ENCODE data around the gene PLCG2. TPM values are rescaled to one million over a fixed set of nuclear protein-coding genes. Genes with fewer than 3 reads are reported as not detected.
"Not testable (repeated sequence)": the region's sequence is repeated elsewhere in the genome, so short reads cannot be mapped to it uniquely, and the experiment has no call there.

PLCG2 gene
- polyA plus RNA-seq, 3 donors, result 2.0 to 16.2 (median 8.4) TPM

DNA sequence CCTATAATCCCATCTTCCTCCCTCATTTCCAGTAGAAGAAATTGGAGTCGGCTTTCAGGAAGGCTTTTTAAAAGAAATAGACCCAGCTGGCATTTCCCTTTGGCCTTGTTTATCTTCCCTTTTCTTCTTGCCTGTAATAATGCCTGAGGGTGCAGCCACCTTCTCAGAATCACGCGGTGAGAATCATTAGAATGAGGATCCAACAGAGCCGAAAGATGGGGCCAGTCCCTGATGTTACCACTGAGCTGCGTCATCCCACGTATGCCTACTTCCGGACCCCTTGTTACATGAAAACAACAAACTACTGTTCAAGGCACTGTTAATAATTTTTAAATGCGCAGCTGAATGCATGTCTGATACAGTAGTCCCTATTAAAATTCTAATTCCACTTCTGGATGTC is 208.0 kb downstream of the PLCG2 start:
- 82 to 92% (median 91%) methylated on average over 8 of the region's 8 CpGs for WGBS, 3 donors
- H3K27ac ChIP-seq (ENCODE audit: low read depth, low read length), result no peak overlapping the region

DNA sequence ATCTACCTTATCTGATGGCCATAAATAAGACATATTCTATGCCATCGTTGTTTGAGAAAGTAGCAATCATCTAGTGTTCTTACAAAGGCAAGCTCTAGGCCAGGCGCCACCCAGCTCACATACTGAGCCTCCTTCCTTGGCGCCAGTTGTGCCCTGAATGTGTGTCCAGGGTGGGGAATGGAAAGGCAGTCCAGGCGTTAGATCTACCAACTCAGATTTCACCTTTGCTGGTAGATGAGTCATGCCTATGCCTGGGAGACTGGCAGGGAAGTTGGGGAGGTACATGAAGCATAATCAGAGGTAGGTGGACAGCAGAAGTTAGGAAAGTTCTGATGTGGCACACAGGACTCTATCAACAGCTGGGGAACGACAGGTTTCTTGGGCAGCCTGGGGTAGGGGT is 208.6 kb downstream of the PLCG2 start:
- no peak overlapping the region for H3K27ac ChIP-seq (ENCODE audit: low read depth, low read length)
- 80 to 87% (median 82%) methylated on average over 5 of the region's 5 CpGs for WGBS, 3 donors

DNA sequence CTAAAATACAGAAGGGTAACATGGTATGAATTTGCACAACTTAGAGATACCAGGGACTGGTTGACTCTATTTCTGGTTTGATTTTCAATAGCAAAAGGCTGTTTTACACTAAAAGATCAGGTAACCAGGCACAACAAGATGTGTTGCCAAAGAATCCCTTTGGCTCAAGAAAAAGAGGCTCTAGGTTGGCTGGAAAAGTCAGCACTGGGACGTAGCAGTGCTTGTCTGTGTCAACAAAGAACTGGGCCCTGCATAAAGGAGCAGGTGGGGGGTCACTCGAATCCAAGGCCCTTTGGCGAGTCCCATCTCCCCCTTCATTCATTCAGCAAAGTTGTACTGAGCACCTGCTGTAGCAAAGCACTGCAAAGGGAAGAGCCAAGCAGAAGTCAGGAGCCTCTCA is 213.8 kb downstream of the PLCG2 start:
- H3K27ac ChIP-seq (ENCODE audit: low read depth, low read length), result no peak overlapping the region
- WGBS, 3 donors, result 75 to 81% (median 79%) methylated on average over 3 of the region's 3 CpGs

DNA sequence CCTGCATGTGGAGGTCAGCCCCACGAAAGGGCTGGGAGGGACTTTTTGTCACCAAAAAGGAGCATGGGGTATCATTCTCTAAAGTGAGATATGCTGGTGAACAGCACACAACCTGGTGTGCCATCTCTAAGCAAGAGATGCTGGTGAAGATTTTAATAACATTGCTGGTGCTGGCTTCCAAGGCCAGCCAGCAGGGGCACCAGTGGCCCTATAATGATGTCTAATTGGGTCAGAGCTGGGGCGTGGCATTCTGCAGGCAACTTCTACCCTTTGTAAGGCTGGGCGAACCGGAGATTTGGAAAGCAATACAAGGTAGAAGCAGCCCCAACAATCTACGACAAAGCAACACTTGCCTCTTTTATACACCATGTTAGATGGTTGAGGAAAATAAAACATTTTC is 215.4 kb downstream of the PLCG2 start:
- 86 to 92% (median 90%) methylated on average over 5 of the region's 5 CpGs for WGBS, 3 donors

DNA sequence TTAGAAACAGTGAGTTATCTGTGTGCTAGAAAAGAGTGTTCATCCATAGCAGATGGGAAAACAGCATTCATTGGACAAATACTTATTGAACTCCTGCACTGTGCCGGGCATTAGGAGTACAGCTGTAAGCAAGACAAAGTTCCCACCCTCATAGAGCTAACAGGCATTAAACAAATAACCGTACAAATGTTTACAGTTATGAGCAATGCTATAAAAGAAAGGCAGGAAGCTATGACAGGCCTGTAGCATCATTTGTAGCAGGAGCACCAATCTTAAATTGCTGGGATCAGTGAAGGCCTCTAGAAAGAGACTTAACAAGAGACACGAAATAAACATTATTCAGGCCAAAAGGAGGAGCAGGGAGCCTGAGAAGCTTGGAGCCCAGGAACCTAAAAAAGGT is 216.6 kb downstream of the PLCG2 start:
- no peak overlapping the region for H3K27ac ChIP-seq (ENCODE audit: low read depth, low read length)
- WGBS, 3 donors, result 61 to 83% (median 77%) methylated on average over 3 of the region's 3 CpGs

More for the DNA sequence above, 215.4 kb downstream of the PLCG2 start:
- H3K27ac ChIP-seq (ENCODE audit: low read depth, low read length), result peak overlapping the region; percentile 33

DNA sequence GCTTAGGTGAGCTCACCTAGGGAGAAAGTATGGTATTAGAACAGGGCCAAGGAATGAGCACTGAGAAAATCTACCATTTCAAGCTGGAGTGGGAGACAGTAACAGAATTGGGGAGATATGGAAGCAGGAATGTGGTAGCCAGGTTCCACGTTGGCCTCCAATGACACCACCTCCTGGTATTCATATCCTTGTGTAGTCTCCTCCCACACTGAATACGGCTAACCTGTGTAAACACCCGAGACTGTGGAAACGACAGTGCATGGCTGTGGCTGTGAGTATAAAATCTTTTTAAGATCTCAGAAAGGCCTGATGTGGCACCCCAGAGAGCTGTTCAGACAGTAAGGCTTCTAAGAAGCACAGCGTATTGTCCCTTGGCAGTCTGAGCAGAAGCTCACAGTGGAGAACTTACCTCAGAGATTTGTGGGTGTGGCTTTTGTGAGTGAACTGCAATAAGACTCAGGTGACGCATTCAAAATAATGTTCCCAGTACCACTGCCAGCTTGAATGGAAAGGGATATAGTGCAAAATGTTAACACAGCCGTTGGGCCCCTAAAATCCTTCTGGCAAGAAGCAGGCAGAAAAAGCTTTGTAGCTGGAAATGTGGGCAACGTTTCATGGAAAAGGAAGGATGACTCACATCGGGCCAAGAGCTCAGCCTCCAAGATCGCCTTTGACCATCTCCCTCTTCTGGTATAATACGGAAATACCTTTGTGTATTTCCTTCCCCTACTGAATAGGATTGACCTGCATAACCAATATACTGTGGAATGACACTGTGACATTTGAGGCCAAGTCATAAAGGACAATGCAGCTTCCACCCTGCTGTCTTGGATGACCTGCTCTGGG is 217.8 kb downstream of the PLCG2 start:
- no peak overlapping the region for H3K27ac ChIP-seq (ENCODE audit: low read depth, low read length)
- WGBS, 3 donors, result 59 to 72% (median 64%) methylated on average over 11 of the region's 11 CpGs

DNA sequence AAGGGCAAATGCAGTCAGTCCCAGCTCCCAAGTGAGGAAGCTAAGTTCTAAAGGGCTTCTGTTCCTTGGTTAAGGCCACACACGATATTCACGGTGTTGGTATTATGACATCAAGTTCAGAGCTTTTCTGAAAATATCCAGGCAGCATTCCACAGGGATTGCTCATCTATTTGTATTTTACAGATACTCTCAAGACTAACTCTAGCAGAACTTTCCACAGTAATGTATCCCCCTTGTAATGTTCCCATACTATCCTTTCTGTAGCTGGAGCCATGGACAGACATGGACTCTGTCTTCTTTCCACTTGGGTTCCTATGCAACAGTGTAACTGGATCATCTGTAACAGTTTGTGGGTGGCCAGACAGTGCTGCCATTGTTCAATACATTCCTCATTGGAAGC is 218.6 kb downstream of the PLCG2 start:
- 32 to 61% (median 38%) methylated on average over 2 of the region's 2 CpGs for WGBS, 3 donors
- no peak overlapping the region for H3K27ac ChIP-seq (ENCODE audit: low read depth, low read length)

DNA sequence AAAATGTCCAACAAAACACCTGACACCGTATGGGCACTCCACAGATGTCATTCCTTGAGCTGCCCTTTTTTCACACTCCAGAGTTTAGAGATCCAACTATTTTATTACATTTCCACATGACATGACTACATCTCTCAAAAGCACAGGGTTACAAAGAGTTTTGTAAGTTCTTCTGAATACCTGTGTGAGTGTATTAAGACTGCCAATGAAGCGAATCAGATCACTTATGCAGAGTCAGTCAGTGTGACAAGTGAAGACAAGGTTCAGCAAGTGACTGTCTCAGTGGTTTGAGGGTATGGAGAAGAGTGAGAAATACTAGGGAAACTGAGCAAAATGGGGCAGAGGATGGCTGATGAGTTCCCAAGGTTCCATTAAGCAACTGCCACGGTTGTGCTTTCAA is 223.7 kb downstream of the PLCG2 start:
- no peak overlapping the region for H3K27ac ChIP-seq (ENCODE audit: low read depth, low read length)
- WGBS, 3 donors, result 83 to 87% (median 85%) methylated on average over 3 of the region's 3 CpGs

DNA sequence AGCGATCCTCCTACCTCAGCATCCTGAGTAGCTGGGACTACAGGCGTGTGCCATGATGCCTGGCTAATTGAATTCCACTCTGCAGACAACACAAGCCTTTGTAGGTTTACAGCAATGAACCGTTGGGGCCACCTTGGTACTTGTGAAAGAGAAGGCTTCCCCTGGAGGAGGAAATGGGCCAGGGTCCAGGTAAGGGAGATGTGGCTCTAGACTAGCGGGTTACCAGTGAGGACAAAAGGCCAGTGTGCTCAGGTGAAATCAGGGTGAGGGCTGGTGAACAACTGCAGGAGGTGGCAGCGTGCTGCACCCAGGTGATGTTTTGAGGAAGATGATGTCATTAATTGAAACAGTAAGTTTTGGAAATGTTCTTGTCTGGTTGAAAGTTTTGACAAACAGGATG is 225.5 kb downstream of the PLCG2 start:
- 73 to 75% (median 74%) methylated on average over 5 of the region's 5 CpGs for WGBS, 3 donors
- no peak overlapping the region for H3K27ac ChIP-seq (ENCODE audit: low read depth, low read length)

DNA sequence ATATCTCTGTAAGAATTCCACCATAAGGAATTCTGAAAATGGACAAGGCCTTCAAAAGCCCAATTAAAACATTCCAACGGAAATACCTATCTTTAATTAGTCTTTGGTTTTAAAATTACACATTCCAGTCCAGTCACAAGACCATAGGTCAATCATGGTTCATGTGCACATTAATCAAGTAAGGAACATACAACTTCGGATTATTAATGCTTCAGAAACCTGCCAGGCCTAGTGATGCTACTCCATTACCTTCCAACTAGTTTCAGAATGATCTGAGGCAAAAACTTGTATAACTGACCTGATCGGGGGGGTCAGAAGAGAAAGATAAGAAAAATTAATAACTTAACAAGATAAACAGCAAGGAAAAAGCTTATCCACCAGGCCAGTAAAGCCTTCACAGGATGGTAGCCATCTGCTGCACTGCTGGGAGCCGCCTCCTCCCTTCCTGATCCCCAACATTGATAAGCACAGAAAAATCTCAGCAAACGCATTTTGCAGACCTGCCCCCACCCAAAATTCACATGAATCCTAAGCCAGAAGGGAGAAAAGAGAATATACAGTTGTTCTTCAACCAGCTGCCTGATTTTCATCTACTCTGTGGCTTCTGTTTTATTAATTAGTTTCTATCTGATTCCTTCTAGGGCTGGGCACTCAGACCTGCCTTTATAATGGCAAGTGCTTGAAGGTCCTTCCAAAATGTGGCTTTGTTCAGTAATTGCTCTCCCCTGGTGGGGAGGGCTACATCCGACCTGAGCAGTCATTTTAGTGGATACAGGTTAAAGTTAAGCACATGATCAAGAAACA is 226.1 kb downstream of the PLCG2 start:
- 54 to 65% (median 59%) methylated on average over 6 of the region's 6 CpGs for WGBS, 3 donors
- no peak overlapping the region for H3K27ac ChIP-seq (ENCODE audit: low read depth, low read length)

DNA sequence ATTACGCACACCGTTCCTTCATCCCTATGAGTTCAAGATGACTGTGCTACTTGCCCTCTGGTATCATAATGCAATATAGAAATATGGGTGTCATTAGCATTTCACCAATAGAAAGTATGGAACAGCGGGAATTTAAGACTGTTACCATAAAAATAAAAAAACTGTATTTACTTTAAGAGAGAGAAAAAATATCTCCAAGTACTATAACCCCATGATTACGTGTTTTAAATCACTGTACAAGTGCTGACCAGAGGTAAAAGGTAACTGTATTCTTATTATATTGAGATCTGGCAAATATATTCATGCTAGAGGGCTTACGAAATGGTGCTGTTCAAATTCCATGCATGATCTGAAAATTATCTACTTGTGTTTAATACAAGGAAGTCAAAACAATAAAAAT is 226.9 kb downstream of the PLCG2 start:
- 89 to 92% (median 92%) methylated on average over 5 of the region's 5 CpGs for WGBS, 3 donors

DNA sequence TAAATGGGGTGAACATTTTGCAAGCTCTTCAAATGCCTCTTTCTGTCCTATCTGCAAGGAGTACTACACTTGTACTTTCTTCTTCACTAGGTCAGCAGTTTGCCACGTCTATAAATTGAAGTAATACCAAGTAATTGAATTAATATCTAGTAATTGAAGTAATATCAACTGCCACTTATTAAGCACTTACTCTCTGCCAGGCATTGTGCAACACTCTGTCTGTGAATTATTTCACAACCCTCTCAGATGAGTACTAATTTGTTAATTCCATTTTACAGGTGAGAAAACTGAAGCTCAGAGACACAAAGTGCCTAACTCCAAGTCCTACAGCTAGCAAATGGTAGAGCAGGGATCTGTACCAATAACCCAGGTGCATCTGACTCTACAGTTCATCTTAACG is 228.1 kb downstream of the PLCG2 start:
- WGBS, 3 donors, result 78 to 86% (median 81%) methylated on average over 2 of the region's 2 CpGs
- no peak overlapping the region for H3K27ac ChIP-seq (ENCODE audit: low read depth, low read length)

More for the DNA sequence above, 226.9 kb downstream of the PLCG2 start:
- no peak overlapping the region for H3K27ac ChIP-seq (ENCODE audit: low read depth, low read length)

DNA sequence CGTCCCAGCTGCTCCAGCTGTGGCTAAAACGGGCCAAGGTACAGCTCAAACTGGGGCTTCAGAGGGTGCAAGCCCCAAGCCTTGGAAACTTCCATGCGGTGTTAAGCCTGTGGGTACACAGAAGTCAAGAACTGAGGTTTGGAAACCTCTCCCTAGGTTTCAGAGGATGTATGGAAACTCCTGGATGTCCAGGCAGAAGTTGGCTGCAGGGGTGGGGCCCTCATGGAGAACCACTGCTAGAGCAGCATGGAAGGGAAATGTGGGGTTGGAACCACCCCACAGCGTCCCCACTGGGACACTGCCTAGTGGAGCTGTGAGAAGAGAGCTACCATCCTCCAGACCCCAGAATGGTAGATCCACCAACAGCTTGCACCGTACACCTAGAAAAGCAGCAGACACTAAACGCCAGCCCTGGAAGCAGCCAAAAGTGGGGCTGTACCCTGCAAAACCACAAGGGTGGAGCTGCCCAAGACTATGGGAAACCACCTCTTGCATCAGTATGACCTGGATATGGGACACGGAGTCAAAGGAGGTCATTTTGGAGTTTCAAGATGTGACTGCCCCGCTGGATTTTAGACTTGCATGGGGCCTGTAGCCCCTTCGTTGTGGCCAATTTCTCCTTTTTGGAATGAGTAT is 230.0 kb downstream of the PLCG2 start:
- no peak overlapping the region for H3K27ac ChIP-seq (ENCODE audit: low read depth, low read length)
- 90 to 94% (median 93%) methylated on average over 9 of the region's 9 CpGs for WGBS, 3 donors

DNA sequence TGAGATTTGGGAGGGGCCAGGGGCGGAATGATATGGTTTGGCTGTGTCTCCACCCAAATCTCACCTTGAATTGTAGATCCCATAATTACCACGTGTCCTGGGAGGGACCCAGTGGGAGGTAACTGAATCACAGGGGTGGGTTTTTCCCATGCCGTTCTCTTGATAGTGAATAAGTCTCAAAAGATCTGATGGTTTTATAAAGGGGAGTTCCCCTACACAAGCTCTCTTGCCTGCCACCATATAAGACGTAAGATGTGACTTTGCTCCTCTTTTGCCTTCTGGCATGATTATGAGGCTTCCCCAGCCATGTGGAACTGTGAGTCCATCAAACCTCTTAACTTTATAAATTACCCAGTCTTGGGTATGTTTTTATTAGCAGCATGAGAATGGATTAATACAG is 230.7 kb downstream of the PLCG2 start:
- WGBS, 3 donors, result 91 to 94% (median 93%) methylated on average over 4 of the region's 4 CpGs
- H3K27ac ChIP-seq (ENCODE audit: low read depth, low read length), result not testable (repeated sequence)

DNA sequence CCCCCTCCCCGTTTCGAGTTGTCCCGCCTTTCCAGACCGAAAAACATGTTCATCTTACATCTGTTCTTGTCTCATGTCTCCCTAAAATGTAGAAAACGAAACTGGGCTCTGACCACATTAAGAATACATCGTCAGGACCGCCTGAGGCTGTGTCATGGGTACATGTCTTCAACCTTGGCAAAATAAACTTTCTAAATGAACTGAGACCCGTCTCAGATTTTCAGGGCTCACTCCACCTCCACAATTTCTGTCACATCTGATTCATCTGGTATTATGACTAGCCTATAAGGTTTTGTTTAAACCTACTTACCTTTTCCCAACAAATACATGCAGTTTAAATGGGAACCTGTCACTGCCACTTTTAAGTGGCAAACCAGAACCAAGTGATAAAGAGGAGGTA is 231.6 kb downstream of the PLCG2 start:
- no peak overlapping the region for H3K27ac ChIP-seq (ENCODE audit: low read depth, low read length)
- WGBS, 3 donors, result 74 to 86% (median 81%) methylated on average over 8 of the region's 8 CpGs

DNA sequence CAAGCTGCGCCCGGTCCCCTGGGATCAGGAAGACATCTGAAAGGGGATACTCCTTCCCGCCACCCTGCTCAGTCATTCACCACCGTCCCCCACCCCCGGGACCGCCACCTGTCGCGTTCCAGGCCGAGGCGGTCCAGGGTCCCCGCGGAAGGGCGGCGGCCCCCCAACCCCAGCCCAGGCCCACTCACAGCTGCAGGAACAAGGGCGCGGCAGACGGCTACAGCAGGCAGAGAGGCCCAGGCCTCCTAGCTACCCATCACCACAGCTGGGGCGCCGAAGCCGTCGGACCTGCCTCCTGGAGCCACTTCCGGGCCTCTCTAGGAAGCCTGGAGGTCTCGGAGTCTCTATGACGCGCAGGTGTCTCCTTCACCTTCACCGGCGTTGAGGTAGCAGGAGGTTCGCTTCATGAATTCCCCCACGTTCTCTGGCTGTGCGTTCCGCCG is 232.1 kb downstream of the PLCG2 start, which contains the start of gene SDR42E1:
Gene SDR42E1, minus strand, starts transcription at position 272 of the 443 bp plus-strand sequence. CDS start 10,612 bp downstream, outside the sequence.
- H3K27ac ChIP-seq (ENCODE audit: low read depth, low read length), result no peak within 1 kb of the TSS
- 3 to 15% (median 8%) methylated on average over 32 of the region's 32 CpGs for WGBS, 3 donors
